ENCODE data around the gene NLN. TPM values are rescaled to one million over a fixed set of nuclear protein-coding genes. Genes with fewer than 3 reads are reported as not detected.

NLN gene
- total and polyA plus RNA-seq, 2 of the 13 experiments (the other 11 are each of a cell fraction or from before 2014, with no cell fraction given): 11.9 to 36.7 TPM

DNA sequence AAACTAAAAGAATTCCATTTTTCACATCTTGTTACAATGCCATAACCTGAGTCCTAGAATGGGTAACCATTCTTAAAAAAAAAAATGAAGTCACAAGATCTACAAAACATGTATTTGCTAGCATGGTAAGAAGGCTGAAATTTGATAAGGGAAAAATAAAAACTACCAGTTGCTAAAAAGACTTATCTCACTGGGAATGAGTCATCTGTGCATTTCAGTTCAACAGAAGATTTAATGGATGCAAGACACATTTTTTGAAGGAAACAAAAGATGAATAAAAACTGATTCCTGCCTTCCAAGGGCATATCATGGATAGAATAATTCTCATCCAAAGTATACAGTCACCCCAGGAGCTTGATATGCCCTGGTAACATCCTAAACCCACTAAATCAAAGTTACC lies 47.3 kb upstream of the NLN start:
- Histone ChIP-seq H3K4me2 (ENCODE audit: low read depth, low read length) (no peak overlapping the region), H4K20me1 (ENCODE audit: insufficient read depth, low read length) (no peaks in the 10 kb centered on the region), H2AFZ (ENCODE audit: low read length) (no peak overlapping the region), H3K27ac (ENCODE audit: extremely low read length, insufficient read depth, low read length) (no peak overlapping the region), H3K9ac (ENCODE audit: insufficient read depth, low read depth, low read length) (no peak overlapping the region), H3K9me3 (ENCODE audit: low read length) (no peaks in the 10 kb centered on the region), H3K36me3 (replicated peaks in 1 of 2; ENCODE audit: control insufficient read depth in 1 of 2, insufficient read depth in 2 of 2, low read length in 2 of 2) (peaks cover 1 to 36% of the 10 kb centered on the region in 2 experiments; a peak in 3 of 5 replicates), H3K4me3 (replicated peaks in 1 of 3; ENCODE audit: insufficient read depth in 1 of 3, low read depth in 2 of 3, low read length in 3 of 3) (no peak overlapping the region), H3K79me2 (ENCODE audit: insufficient read depth, low read length) (no peaks in the 10 kb centered on the region), H3K27me3 (ENCODE audit: control insufficient read depth in 1 of 2, insufficient read depth in 2 of 2, low read length in 2 of 2) (no peaks in the 10 kb centered on the region), H3K4me1 (ENCODE audit: insufficient read depth, low read length) (no peaks in the 10 kb centered on the region)
- ChIA-PET CTCF (ENCODE audit: low intra/inter-chr PET ratio, low total read pairs) (no interaction called here), POLR2A (no interaction called here)
- TF ChIP-seq HMGA1 (CRISPR knock-in tag; conservative IDR thresholded peaks at IDR 0.05): no peak
- TF ChIP-seq CHD4 (IDR thresholded peaks at IDR 0.05; ENCODE audit: borderline replicate concordance, low read length): no peak
- no peak for TF ChIP-seq HNF4A (CRISPR knock-in tag; IDR thresholded peaks at IDR 0.05)
- no peak for TF ChIP-seq IRX3 (CRISPR knock-in tag; IDR thresholded peaks at IDR 0.05; ENCODE audit: borderline replicate concordance, low read depth)
- TF ChIP-seq ZSCAN29 (CRISPR knock-in tag; conservative IDR thresholded peaks at IDR 0.05): no peak
- no peak for TF ChIP-seq ZBTB25 (CRISPR knock-in tag; IDR thresholded peaks at IDR 0.05)
- TF ChIP-seq ZNF251 (CRISPR knock-in tag; IDR thresholded peaks at IDR 0.05): no peak
- TF ChIP-seq ZNF431 (CRISPR knock-in tag; IDR thresholded peaks at IDR 0.05; ENCODE audit: borderline replicate concordance, low read depth): no peak
- no peak for TF ChIP-seq JUNB (CRISPR knock-in tag; IDR thresholded peaks at IDR 0.05; ENCODE audit: borderline replicate concordance)
- no peak for TF ChIP-seq GATAD2A (CRISPR knock-in tag; IDR thresholded peaks at IDR 0.05)
- no peak for TF ChIP-seq ZNF614 (CRISPR knock-in tag; IDR thresholded peaks at IDR 0.05; ENCODE audit: borderline replicate concordance)
- TF ChIP-seq ELF3 (CRISPR knock-in tag; IDR thresholded peaks at IDR 0.05): no peak
- TF ChIP-seq ZNF160 (CRISPR knock-in tag; IDR thresholded peaks at IDR 0.05): no peak
- TF ChIP-seq RARA (CRISPR knock-in tag; IDR thresholded peaks at IDR 0.05): no peak
- TF ChIP-seq, protein P1, sequence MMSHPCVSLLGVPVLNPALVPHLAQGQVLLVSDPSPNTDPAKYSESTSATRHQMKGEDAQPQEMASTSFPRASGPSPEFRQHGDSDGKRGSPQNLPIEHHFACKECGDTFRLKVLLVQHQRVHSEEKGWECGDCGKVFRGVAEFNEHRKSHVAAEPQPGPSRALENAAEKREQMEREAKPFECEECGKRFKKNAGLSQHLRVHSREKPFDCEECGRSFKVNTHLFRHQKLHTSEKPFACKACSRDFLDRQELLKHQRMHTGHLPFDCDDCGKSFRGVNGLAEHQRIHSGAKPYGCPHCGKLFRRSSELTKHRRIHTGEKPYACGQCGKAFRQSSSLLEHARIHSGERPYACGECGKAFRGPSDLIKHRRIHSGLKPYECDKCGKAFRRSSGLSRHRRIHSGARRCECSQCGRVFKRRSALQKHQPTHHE (CRISPR knock-in tag; IDR thresholded peaks at IDR 0.05; ENCODE audit: borderline replicate concordance): no peak
- no peak for TF ChIP-seq CENPT (CRISPR knock-in tag; IDR thresholded peaks at IDR 0.05; ENCODE audit: low read depth)
- no peak for TF ChIP-seq DPF2 (CRISPR knock-in tag; IDR thresholded peaks at IDR 0.05; ENCODE audit: borderline replicate concordance, low read depth)
- no peak for TF ChIP-seq ZNF274 (CRISPR knock-in tag; IDR thresholded peaks at IDR 0.05)
- TF ChIP-seq BRD4 (CRISPR knock-in tag; IDR thresholded peaks at IDR 0.05): no peak
- TF ChIP-seq, protein P2, sequence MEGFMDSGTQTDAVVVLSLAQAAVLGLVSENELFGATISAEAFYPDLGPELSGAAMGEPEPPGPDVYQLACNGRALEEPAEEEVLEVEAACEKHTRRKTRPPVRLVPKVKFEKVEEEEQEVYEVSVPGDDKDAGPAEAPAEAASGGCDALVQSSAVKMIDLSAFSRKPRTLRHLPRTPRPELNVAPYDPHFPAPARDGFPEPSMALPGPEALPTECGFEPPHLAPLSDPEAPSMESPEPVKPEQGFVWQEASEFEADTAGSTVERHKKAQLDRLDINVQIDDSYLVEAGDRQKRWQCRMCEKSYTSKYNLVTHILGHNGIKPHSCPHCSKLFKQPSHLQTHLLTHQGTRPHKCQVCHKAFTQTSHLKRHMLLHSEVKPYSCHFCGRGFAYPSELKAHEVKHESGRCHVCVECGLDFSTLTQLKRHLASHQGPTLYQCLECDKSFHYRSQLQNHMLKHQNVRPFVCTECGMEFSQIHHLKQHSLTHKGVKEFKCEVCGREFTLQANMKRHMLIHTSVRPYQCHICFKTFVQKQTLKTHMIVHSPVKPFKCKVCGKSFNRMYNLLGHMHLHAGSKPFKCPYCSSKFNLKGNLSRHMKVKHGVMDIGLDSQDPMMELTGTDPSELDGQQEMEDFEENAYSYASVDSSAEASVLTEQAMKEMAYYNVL (CRISPR knock-in tag; IDR thresholded peaks at IDR 0.05; ENCODE audit: borderline replicate concordance): no peak
- no peak for DNase-seq (ENCODE audit: low spot score)
- intact Hi-C loops (cut with micrococcal nuclease; ENCODE audit: unreplicated experiment): no loop called here
- in situ Hi-C loops (cut with HindIII; ENCODE audit: extremely low pct_ligation_motif_present, low pct_unique_long_range_greater_than_20kb): no loop called here
- FAIRE-seq: no peak
- BruUV-seq (replicated peaks): no TSS peak
- ATAC-seq: no peak

Data from HepG2 (cell line).